ENCODE results near the gene PRKD3. TPM values are rescaled to one million over a fixed set of nuclear protein-coding genes. Genes with fewer than 3 reads are reported as not detected.

Gene PRKD3
- total and polyA plus RNA-seq, 2 of the 13 experiments (the other 11 are each of a cell fraction or from before 2014, with no cell fraction given) = 11.6 to 38.4 TPM

DNA sequence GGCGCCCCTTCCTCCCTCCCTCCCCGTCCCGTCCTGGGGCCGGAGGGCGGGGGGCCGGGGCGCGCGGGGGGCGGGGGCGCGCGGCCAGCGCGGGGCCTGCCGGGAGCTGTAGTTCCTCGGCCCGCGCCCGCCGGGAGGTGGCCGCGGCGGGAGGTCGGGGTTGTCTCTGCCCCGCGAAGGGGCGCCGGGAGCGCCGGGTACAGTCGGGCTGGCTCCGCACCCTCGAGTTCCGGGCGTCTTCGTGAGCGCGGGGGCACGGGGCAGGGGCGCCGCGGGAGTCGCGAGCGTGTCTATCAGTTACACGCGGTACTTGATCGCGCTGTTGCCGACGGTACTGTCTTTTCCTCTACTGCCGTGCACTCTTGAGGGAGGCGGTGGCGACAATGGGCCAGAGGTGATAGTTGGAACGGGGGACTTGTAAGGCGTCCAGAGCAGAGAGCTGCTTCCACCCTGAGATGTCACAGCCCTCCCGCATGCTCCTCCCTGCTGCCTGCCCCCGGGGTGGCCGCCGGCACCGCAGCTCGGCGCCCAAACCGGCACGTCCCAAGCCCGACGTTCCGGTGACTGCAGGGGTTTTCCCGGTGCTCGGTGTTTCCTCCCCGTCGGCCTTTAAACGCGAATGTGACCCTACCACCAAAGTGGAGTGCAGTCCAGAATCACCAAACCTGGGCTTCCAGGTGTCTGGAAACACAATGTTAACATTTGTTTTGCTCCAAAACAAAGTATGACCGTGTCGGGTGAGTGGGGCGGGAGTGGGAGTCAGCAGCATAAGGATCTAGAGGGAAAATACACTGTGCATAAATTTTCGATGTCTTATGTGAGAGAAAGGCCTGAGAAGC is at the start of gene PRKD3 (continued):
- TF ChIP-seq KLF15 (CRISPR knock-in tag; IDR thresholded peaks at IDR 0.05; ENCODE audit: borderline replicate concordance) (0 out of 2 replicates have a peak, but pooled peaks have one; percentile 24), JARID2 (CRISPR knock-in tag; IDR thresholded peaks at IDR 0.05; ENCODE audit: insufficient replicate concordance) (no peak), EHMT2 (IDR thresholded peaks at IDR 0.05; ENCODE audit: borderline replicate concordance, low read depth, low read length) (no peak), ZFP36L2 (CRISPR knock-in tag; IDR thresholded peaks at IDR 0.05) (no peak), ZBTB33 (CRISPR knock-in tag; IDR thresholded peaks at IDR 0.05) (no peak; the same call in 1 of the 2 replicates), TFAP4 (IDR thresholded peaks at IDR 0.05; ENCODE audit: borderline replicate concordance, low read depth) (no peak), HMG20A (CRISPR knock-in tag; IDR thresholded peaks at IDR 0.05; ENCODE audit: borderline replicate concordance) (no peak), ERF (CRISPR knock-in tag; IDR thresholded peaks at IDR 0.05) (0 out of 2 replicates have a peak, but pooled peaks have one; percentile 6), GZF1 (CRISPR knock-in tag; IDR thresholded peaks at IDR 0.05) (0 out of 2 replicates have a peak, but pooled peaks have one; percentile 46), HDAC1 (CRISPR knock-in tag; IDR thresholded peaks at IDR 0.05) (peak; percentile 54; the same call in 1 of the 2 replicates), SYNCRIP (IDR thresholded peaks at IDR 0.05; ENCODE audit: insufficient read depth, low read depth, low read length) (no peak)
- TF ChIP-seq, protein P1, sequence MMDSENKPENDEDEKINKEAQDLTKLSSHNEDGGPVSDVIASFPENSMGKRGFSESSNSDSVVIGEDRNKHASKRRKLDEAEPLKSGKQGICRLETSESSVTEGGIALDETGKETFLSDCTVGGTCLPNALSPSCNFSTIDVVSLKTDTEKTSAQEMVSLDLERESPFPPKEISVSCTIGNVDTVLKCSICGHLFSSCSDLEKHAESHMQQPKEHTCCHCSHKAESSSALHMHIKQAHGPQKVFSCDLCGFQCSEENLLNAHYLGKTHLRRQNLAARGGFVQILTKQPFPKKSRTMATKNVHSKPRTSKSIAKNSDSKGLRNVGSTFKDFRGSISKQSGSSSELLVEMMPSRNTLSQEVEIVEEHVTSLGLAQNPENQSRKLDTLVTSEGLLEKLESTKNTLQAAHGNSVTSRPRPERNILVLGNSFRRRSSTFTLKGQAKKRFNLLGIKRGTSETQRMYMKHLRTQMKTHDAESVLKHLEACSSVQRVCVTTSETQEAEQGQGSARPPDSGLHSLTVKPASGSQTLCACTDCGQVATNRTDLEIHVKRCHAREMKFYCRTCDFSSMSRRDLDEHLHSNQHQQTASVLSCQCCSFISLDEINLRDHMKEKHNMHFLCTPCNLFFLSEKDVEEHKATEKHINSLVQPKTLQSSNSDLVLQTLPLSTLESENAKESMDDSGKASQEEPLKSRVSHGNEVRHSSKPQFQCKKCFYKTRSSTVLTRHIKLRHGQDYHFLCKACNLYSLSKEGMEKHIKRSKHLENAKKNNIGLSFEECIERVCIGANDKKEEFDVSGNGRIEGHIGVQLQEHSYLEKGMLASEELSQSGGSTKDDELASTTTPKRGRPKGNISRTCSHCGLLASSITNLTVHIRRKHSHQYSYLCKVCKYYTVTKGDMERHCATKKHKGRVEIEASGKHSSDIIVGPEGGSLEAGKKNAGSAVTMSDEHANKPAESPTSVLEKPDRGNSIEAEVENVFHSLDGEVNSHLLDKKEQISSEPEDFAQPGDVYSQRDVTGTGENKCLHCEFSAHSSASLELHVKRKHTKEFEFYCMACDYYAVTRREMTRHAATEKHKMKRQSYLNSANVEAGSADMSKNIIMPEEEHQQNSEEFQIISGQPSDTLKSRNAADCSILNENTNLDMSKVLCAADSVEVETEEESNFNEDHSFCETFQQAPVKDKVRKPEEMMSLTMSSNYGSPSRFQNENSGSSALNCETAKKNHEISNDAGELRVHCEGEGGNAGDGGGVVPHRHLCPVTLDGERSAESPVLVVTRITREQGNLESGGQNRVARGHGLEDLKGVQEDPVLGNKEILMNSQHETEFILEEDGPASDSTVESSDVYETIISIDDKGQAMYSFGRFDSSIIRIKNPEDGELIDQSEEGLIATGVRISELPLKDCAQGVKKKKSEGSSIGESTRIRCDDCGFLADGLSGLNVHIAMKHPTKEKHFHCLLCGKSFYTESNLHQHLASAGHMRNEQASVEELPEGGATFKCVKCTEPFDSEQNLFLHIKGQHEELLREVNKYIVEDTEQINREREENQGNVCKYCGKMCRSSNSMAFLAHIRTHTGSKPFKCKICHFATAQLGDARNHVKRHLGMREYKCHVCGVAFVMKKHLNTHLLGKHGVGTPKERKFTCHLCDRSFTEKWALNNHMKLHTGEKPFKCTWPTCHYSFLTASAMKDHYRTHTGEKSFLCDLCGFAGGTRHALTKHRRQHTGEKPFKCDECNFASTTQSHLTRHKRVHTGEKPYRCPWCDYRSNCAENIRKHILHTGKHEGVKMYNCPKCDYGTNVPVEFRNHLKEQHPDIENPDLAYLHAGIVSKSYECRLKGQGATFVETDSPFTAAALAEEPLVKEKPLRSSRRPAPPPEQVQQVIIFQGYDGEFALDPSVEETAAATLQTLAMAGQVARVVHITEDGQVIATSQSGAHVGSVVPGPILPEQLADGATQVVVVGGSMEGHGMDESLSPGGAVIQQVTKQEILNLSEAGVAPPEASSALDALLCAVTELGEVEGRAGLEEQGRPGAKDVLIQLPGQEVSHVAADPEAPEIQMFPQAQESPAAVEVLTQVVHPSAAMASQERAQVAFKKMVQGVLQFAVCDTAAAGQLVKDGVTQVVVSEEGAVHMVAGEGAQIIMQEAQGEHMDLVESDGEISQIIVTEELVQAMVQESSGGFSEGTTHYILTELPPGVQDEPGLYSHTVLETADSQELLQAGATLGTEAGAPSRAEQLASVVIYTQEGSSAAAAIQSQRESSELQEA (CRISPR knock-in tag; IDR thresholded peaks at IDR 0.05; ENCODE audit: not compliant biosample characterization) = peak; percentile 84
